GM18505 (cell line): Measurements from ENCODE around the gene BTBD9.

Source experiments
- ATAC-seq: cut with Tn5 transposase; IDR thresholded peaks from one replicate; pipeline ENCODE4 v1.9.1; 2021; ENCODE audit not compliant: unreplicated experiment
- POLR2A ChIP-seq: IDR thresholded peaks from 4 replicates; pipeline ENCODE4 v1.6.1; 2011; ENCODE audit warnings: borderline replicate concordance; ENCODE audit not compliant: insufficient read depth, insufficient read length; ENCODE audit errors: extremely low read depth

The BTBD9 gene

GRCh38 chr6:38208028-38208427 lies 431.7 kb downstream of the BTBD9 start:
- no peak for TF ChIP-seq POLR2A
- ATAC-seq = no peak

DNA sequence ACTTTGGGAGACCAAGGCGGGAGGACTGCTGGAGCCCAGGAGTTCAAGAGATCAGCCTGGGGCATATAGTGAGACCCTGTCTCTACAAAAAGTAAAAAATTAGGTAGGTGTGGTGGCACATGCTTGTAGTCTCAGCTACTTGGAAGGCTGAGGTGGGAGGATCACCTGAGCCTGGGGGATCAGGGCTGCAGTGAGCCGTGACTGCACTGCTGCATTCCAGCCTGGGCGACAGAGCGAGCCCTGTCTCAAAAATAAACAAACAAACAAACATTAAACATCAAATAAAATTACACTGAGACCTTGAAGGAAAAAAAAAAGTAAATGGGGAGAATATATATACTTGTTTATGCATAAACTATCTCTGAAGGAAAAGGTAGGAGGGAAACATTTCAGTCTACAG lies 432.4 kb downstream of the BTBD9 start:
- no peak for ATAC-seq
- TF ChIP-seq POLR2A = no peak

GRCh38 chr6:38198219-38198618 lies 441.5 kb downstream of the BTBD9 start:
- no peak for ATAC-seq
- TF ChIP-seq POLR2A = no peak

- TF ChIP-seq POLR2A = no peak
- no peak for ATAC-seq
These were observed 444.6 kb downstream of the BTBD9 start for GRCh38 chr6:38195113-38195635.

DNA sequence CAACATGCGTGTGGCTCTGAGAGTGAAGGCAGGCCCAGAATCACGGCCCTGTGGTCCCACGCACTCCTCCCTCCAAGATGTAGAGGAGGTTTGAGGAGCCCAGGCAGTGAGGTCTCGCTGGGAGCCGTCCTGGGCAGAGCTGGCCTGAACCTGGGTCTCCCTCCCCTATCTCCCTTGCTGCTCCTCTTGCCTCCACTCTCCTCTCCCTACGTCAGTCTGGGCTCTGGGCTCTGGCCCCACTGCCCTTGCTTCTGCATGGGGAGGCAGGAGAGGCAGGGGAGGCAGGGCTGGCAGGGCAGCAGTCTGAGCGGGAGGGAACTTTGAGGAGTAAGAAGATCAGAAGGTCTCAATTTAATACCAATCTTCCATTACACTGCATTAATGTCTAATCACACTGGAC lies 445.1 kb downstream of the BTBD9 start:
- no peak for TF ChIP-seq POLR2A
- no peak for ATAC-seq

DNA sequence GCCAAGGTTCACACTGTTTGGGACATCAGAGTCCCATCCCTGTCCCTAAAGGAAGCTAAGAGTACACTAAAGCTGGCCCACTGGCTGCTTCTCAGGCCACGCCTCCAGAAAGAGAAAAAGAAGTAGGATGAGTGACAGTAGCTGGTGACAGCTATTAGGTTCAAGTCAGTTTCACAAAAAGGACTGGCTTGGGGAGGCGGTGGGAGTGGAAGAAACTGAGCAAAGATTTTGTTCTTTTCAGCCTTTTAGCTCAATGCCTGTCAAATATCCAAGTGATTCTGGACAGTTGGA lies 445.5 kb downstream of the BTBD9 start:
- no peak for ATAC-seq
- TF ChIP-seq POLR2A = no peak

- ATAC-seq = no peak
- TF ChIP-seq POLR2A = no peak
These were observed 446.0 kb downstream of the BTBD9 start for GRCh38 chr6:38193481-38194281.

- TF ChIP-seq POLR2A = no peak
- ATAC-seq = no peak
These were observed 446.7 kb downstream of the BTBD9 start for GRCh38 chr6:38193051-38193450.

DNA sequence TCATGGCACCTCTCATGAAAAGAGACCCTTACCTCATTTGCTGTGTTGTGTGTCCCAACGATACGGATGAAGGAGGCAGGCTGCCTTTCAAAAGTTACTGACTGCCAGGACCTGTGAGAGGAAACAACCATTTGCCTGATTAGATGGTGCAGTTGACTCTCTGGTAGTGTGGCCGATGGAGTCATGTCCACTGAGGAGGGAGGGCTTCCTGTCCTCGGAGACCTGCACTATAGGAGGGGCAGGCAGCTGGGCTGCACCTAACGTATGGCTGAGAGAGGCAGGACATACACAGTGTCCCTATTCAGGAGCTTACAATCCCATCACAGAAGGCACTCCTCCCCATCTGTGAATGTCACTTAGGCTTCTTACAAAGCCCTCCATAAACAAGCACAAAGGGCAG lies 447.2 kb downstream of the BTBD9 start:
- no peak for ATAC-seq
- TF ChIP-seq POLR2A = no peak

DNA sequence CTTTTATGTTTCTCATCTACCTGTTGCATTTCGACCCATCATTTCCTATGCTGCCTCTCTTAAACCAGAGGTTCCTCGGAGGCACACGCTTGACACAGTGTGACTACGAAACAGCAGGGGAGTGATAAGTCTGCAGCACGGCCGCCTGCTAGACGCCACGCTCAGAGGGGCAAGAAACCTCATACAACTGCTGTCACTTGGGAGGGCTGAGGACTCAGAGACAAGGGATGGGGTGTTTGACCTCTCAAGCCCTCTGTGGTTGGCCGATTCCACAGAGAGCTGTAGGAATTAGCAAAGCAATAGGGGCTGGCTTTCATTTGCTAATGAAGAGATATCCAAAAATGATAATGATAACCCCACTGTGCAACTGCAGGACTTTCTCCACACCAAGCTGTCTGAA lies 447.7 kb downstream of the BTBD9 start:
- no peak for ATAC-seq
- TF ChIP-seq POLR2A = no peak

DNA sequence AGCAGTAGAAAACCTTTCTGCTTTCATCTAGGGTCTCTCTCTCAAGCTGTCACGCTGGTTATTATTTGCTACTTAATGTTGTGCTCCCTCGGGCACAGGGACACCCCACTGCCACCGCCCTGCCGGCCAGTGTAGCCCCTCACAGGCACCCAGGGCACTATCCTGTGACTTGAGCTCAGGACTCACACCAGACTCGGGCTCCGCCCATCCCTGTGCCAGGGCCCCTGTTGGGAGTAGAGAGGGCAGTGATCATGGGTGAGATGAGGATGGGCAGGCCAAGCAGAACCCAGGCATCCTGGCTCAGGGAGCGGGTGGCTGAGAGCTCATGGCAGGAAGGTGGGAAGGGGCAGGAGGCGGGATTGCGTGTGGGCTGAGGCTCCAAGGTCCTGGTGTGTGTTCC lies 448.3 kb downstream of the BTBD9 start:
- TF ChIP-seq POLR2A = no peak
- no peak for ATAC-seq

DNA sequence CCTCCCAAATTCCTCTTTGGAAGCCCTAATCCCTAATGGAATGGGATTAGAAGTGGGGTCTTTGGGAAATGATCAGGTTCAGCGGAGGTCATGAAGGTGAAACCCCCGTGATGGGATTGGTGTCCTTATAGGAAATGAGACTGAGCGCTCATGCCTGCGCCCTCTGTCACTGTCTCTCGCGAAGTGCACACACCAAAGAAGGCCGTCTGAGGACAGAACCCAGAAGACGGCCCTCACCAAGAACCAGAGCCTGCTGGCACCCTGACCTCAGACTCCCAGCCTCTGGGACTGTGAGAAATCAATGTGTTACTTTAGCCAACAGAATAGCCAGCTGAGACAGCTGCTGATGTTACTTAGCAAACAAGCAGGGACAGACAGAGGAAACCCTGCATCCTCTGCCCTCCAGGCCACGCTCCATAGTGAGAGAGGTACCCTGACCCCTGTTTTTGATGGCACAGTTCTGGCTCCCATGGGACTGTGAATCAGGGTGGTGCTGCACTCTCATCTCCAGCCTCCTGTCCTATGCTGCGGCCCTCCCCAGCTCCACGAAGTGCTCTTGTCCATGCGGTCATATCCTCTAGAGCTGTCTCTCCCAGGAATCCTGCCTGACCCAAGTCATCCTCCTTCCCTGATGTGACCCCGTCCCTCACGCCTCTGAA lies 450.9 kb downstream of the BTBD9 start:
- TF ChIP-seq POLR2A = no peak
- ATAC-seq = no peak

GRCh38 chr6:38187811-38188590 lies 451.7 kb downstream of the BTBD9 start:
- no peak for ATAC-seq
- TF ChIP-seq POLR2A = no peak
